Esophagus squamous epithelium (tissue), 5 donors: Measurements from ENCODE around the gene IZUMO1. TPM values are rescaled to one million over a fixed set of nuclear protein-coding genes. Genes with fewer than 3 reads are reported as not detected.
A peak's percentile ranks its signal among the peaks of the same experiment; 100 is the strongest.

Experiments used
- DNase-seq: peaks from one replicate; lab custom pipeline; 2025; lab: John Stamatoyannopoulos, UW
- H3K27ac ChIP-seq, 4 donors: fragments of 200-600 bp; sonication (generic); one replicate each; pipeline ENCODE4 v1.5.1; 2016 to 2019; ENCODE audit warnings: mild to moderate bottlenecking in 1 of 4
- H3K27me3 ChIP-seq, 4 donors: fragments of 200-600 bp; sonication (generic); 1 replicate in 3 of 4; 2 replicates in 1 of 4; pipeline versions ENCODE4 v1.5.1 to v1.6.0; 2017 to 2021; ENCODE audit warnings: antibody characterized with exemption in 1 of 4
- H3K36me3 ChIP-seq, 3 donors: fragments of 200-600 bp; sonication (generic); one replicate each; pipeline ENCODE4 v1.5.1; 2016 to 2019
- H3K4me1 ChIP-seq, 3 donors: fragments of 200-600 bp; sonication (generic); one replicate each; pipeline ENCODE4 v1.5.1; 2017 to 2019
- H3K4me3 ChIP-seq, 4 donors: fragments of 200-600 bp; sonication (generic); 1 replicate in 3 of 4; 2 replicates in 1 of 4; pipeline ENCODE4 v1.5.1; 2016 to 2019; ENCODE audit warnings: mild to moderate bottlenecking in 2 of 4, moderate library complexity in 1 of 4
- H3K9me3 ChIP-seq, 3 donors: fragments of 200-600 bp; sonication (generic); one replicate each; pipeline ENCODE4 v1.5.1; 2016 to 2019
- POLR2A ChIP-seq, 4 donors: fragments of 450-650 bp; IDR thresholded peaks; one replicate each; pipeline ENCODE4 v1.6.1; 2017; ENCODE audit warnings: antibody characterized with exemption in 4 of 4, mild to moderate bottlenecking in 4 of 4, moderate library complexity in 3 of 4
- WGBS, 2 donors: methylation state at CpG; one replicate each; pipeline ENCODE4 v1.1.5; 2018; 5-methylcytosine and 5-hydroxymethylcytosine counted together
- intact Hi-C: fragments of 100-400 bp; cut with DNase I; formaldehyde crosslinking; loops from one replicate; pipeline ENCODE4 v1.15.0; 2022
- total RNA-seq, 4 donors: library from RNA; depleted of rRNA; stranded (reverse); fragments of >200 nt; gene quantifications; one replicate each; pipeline ENCODE4 v1.1.0, GENCODE V29; 2016
- TF ChIP-seq, protein P1 (sequence below), 6 experiments: fragments of 450-650 bp in 4 of 6; fragments of 200-600 bp in 2 of 6; sonication (generic) in 2 of 6; IDR thresholded peaks; one replicate each; pipeline ENCODE4 v1.5.1; 2016 to 2019; ENCODE audit warnings: antibody characterized with exemption in 6 of 6, mild to moderate bottlenecking in 4 of 6, moderate library complexity in 4 of 6
- donor health status: DM: yes; HTN: yes; CAD: no.

IZUMO1 gene
- total RNA-seq, 4 donors from 2014 or later, result 2.3 to 56.0 (median 5.0) TPM; not detected in 1

DNA sequence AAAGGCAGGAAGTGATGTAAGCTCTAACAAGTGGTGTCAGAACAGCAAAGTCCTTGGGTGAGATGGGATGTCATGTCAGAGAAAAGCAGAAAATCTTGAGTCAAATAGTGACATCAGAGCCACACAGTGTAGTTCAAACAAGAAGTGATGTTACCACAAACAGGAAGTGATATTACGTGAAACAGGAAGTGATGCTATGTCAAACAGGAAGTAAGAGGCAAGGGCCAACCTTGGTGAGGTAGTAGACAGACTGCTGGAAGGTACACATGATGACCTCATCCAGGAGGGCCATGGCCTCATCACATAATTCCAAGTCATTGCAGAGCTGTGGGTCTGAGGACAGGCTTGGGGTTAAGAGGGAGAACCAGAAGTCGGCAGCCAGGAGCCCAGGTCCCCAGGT is 20.2 kb downstream of the IZUMO1 start:
- no peaks in the 10 kb centered on the region for H3K9me3 ChIP-seq
- H3K4me3 ChIP-seq, result no peak overlapping the region
- WGBS, 2 donors, result 70 to 79% methylated on average over 2 of the region's 2 CpGs
- peaks cover 6 to 34% (median 8%) of the 10 kb centered on the region in 3 donors for H3K4me1 ChIP-seq
- DNase-seq, result no peak
- H3K36me3 ChIP-seq, result peaks cover 0 to 6% (median 0%) of the 10 kb centered on the region in 3 donors
- H3K27me3 ChIP-seq, result no peaks in the 10 kb centered on the region
- intact Hi-C loops, result no loop called here
- peak overlapping the region in 3 of 4 donors; percentile 1 to 78 (median 75) for H3K27ac ChIP-seq
- no peak for TF ChIP-seq POLR2A (IDR thresholded peaks at IDR 0.05)
- TF ChIP-seq, protein P1, sequence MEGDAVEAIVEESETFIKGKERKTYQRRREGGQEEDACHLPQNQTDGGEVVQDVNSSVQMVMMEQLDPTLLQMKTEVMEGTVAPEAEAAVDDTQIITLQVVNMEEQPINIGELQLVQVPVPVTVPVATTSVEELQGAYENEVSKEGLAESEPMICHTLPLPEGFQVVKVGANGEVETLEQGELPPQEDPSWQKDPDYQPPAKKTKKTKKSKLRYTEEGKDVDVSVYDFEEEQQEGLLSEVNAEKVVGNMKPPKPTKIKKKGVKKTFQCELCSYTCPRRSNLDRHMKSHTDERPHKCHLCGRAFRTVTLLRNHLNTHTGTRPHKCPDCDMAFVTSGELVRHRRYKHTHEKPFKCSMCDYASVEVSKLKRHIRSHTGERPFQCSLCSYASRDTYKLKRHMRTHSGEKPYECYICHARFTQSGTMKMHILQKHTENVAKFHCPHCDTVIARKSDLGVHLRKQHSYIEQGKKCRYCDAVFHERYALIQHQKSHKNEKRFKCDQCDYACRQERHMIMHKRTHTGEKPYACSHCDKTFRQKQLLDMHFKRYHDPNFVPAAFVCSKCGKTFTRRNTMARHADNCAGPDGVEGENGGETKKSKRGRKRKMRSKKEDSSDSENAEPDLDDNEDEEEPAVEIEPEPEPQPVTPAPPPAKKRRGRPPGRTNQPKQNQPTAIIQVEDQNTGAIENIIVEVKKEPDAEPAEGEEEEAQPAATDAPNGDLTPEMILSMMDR (IDR thresholded peaks at IDR 0.05), result no peak

DNA sequence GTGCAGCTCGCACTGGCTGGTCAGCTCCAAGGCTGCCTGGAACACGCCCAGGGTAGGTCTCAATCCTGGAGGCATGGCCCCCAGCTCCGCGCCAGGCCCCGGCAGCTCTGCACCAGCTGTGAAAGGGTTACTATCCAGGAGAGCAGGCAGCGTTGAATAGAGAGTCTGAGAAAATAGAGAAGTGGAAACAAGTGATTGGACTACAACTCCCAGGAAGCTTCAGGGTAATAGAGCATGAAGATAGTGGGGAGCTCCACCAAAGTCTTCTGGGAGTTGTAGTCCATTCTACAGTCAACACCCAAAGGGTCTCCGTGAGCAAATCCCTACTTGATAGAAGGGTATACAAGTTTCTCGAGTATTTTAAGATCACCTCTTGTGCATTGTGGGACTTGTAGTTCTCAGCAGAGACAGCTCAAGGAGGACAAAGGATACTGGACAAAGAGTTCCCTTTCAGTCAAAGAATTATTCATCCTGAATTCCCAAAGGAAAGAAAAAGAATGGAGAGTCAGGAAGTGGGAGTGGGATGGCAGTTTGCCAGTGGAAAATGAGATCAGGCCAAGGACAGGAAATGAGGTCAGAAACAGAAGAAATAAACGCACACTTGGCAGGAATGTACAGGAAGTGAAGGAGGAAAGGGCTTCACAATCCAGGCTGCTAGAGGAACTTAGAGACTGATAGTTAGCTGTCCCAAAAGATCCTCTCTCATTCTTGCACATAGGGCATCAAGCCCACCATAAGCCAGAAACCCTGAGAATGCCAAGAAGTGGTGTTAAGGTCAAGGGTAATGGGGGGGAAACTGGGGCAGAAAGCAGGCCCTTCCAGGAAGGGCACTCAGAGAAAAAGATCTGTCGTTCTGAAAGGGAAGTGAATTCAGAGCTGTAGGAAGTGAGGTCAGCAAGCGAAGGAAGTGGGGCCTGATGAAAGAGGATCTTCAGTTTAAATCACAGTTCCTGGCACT is 21.6 kb downstream of the IZUMO1 start:
- Histone ChIP-seq H3K36me3 (peaks cover 0 to 6% (median 0%) of the 10 kb centered on the region in 3 donors), H3K9me3 (no peaks in the 10 kb centered on the region), H3K4me3 (no peak overlapping the region), H3K4me1 (peaks cover 6 to 45% (median 15%) of the 10 kb centered on the region in 3 donors), H3K27ac (peak overlapping the region; percentile 29 to 82 (median 74)), H3K27me3 (no peaks in the 10 kb centered on the region)
- no peak for DNase-seq
- intact Hi-C loops, result no loop called here
- TF ChIP-seq, protein P1 (IDR thresholded peaks at IDR 0.05), result no peak
- TF ChIP-seq POLR2A (IDR thresholded peaks at IDR 0.05), result no peak
- WGBS, 2 donors, result 30 to 51% methylated on average over 7 to 10 of the region's 11 CpGs

DNA sequence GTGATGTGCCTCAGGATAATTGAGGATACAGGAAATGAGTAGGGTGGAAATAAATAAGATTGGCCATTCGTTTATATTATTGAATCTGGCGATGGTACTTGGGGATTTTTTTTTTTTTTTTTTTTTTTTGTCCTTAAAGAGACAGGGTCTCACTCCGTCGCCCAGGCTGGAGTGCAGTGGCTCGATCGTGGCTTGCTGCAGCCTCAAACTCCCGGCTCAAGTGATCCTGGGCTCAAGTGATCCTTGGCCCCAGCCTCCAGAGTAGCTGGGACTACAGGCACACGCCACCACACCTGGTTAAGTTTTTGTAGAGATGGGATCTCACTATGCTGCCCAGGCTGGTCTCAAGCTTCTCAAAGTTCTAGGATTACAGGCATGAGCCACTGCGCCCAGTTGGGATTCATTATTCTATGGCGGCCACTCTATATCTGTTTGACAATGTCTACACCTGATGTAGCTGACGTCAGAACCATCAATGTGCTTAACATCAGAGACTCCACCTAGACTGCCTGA is 24.5 kb downstream of the IZUMO1 start:
- intact Hi-C loops, result no loop called here
- no peaks in the 10 kb centered on the region for H3K27me3 ChIP-seq
- no peak overlapping the region for H3K27ac ChIP-seq
- no peak for DNase-seq
- peaks cover 0 to 60% (median 23%) of the 10 kb centered on the region in 3 donors for H3K4me1 ChIP-seq
- no peaks in the 10 kb centered on the region for H3K9me3 ChIP-seq
- H3K4me3 ChIP-seq, result no peak overlapping the region
- peaks cover 0 to 6% (median 0%) of the 10 kb centered on the region in 3 donors for H3K36me3 ChIP-seq
- 75 to 83% methylated on average over 9 to 11 of the region's 11 CpGs for WGBS, 2 donors
- TF ChIP-seq, protein P1 (IDR thresholded peaks at IDR 0.05), result no peak
- TF ChIP-seq POLR2A (IDR thresholded peaks at IDR 0.05), result no peak

DNA sequence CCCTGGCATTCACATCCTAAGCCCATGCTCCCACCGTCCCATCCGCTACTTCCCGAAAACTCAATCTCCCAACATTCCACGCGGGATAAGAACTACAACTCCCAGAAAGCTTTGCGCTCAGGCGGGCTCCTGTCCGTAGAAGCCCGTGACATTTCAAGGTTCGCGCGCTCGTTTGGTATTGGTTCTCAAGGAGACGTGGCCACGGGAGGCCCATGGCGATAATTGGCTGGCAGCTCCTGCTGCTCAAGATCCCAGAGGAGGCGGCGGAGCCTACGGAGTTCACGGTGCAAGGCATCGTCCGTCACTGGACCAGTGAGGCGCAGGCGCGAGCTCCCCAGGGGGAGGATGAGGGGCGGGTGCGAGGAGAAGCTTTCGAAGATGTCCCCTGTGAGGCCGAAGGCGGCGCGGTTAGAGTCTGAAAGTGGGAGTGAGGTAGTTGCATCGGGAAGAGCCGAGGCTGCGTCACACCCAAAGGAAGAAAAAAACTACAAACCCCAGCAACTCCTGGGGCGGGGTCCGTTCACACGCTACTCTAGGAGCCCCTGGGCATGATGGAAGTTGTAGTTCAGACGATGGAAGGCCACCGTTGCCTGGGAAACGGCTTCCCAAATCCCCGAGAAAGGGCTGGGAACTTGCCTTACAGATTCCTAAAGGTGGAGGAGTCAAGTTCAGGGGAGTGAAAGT is 26.0 kb downstream of the IZUMO1 start:
- DNase-seq, result peak; percentile 83
- peaks cover 0 to 6% (median 0%) of the 10 kb centered on the region in 3 donors for H3K36me3 ChIP-seq
- H3K4me3 ChIP-seq, result peak overlapping the region; percentile 40 to 75 (median 60)
- H3K27ac ChIP-seq, result peak overlapping the region; percentile 76 to 92 (median 90)
- intact Hi-C loops, result no loop called here
- no peaks in the 10 kb centered on the region for H3K9me3 ChIP-seq
- H3K4me1 ChIP-seq, result peaks cover 10 to 69% (median 37%) of the 10 kb centered on the region in 3 donors
- TF ChIP-seq, protein P1 (IDR thresholded peaks at IDR 0.05), result no peak
- TF ChIP-seq POLR2A (IDR thresholded peaks at IDR 0.05), result no peak
- 12 to 13% methylated on average over 17 to 18 of the region's 42 CpGs for WGBS, 2 donors
- H3K27me3 ChIP-seq, result no peaks in the 10 kb centered on the region
